GM21360 (cell line): ENCODE results near the gene OSM.
"Not testable (repeated sequence)": the region's sequence is repeated elsewhere in the genome, so short reads cannot be mapped to it uniquely, and the experiment has no call there.

Experiments
- ATAC-seq: cut with Tn5 transposase; IDR thresholded peaks from one replicate; pipeline ENCODE4 v1.9.1; 2021; ENCODE audit warnings: mild to moderate bottlenecking, moderate library complexity; ENCODE audit not compliant: unreplicated experiment

Gene OSM

DNA sequence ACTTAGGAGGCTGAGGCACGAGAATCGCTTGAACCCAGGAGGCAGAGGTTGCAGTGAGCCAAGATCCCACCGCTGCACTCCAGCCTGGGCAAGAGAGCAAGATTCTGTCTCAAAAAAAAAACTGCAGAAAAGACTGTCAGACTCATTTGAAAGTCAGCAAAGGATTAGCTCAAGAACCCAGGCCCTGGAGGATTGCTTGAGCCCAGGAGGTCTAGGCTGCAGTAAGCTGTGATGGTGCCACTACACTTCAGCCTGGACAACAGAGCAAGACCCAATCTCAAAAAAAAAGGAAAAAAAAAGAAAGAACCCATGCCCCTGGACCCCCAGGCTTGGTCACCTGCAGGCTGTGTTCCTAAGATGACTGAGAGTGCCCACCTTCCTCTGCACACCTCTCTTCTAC, 36.3 kb downstream of the OSM start:
- no peak for ATAC-seq

DNA sequence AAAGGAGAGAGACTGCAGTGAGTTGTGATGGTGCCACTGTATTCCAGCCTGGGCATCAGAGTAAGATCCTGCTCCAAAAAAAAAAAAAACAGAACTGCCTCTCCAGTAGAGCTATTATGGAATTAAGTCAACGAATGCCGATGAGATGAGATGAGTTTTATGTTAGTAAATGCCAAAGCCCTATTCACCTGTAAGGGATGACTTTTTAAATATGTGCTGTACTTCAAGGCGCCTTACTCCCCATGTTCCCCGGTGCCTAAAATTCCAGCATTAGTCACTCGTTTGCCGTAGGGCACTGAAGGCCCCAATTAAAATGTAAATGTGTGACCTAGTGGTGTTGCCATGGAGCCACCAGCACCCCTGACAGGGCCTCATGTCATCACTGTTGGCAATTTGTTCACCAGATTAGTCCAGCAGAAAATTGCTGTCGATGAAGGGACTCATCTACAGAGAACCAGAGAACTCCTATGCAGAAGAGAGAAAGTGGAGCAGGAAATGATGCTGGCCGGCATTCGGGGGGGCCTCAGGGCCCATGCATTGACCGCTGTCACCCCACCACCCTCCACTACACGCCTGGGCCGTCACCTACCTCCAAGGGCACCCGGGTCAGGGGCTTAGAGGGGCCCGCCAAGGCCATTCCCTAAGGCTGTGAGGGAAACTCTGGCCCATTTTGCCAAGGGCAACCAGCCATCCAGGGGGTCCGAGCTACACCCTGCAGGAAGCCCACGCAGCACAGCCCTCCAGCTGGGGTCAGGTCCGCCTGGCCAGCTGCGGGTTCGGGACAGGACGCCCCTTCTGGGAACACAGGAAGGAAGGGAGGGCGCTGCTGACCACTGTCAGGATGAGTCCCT, 37.9 kb downstream of the OSM start:
- ATAC-seq = no peak

DNA sequence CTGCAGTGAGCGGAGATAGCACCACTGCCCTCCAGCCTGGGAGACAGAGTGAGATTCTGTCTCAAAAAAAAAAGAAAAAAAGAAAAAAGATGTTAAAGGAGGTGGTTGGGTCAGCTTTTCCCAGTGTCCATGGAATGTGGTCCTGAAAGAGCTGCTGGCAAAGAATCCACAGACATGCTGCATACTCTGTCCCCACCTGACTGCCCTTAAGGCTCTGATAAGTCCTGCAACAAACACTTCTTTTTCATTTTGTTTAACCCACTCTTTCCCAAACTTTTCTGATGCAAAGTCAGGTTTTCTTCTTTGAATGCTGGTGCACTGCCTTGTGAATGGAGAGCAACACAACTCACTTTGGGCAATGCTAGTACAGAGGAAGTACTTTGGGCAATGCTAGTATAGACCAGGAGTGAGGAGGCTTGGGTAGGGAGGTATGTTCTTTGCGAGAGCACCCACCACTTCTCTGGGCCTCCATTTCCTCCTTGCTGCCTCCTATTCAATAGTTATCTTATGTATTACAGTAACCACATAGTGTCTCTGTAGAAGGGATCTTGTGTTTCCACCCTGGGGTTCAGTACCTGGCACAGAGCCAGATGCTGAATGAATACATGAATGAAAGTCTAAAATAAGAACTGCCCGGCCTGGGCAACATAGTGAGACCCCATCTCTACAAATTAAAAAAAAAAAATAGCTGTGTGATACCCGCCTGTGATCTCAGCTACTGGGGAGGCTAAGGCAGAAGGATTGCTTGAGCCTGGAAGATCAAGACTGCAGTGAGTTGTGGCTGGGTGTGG, 39.0 kb downstream of the OSM start:
- ATAC-seq = no peak

DNA sequence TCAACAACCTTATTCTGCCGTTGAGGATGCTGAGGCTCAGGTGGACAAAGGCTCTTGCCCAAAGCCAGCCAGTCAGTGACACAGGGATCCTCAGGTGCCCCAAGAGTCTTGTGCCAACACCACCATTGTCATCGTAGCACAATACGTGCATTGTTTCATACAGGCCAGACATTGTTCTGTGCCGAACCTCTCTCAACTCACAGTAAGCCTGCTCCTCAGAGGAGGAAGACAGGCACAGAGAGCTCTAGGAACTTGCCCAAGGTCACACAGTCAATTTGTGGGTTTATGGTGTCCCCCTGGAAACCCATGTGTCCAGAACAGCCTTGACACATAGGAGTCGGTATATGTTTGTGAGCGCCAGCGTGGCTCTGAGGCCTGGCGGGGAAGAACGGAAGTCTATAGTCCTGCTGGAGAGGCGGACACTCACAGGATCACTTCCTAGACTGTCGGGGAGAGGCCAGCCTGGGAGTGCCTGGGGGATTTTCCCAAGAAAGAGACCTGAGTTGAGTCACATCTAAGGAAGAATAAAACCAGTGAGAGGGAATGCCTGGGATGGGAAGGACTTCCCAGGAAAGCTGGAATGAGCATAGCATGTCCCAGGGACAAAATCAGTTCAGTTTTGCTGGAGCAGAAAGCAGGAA, 40.3 kb downstream of the OSM start:
- no peak for ATAC-seq

DNA sequence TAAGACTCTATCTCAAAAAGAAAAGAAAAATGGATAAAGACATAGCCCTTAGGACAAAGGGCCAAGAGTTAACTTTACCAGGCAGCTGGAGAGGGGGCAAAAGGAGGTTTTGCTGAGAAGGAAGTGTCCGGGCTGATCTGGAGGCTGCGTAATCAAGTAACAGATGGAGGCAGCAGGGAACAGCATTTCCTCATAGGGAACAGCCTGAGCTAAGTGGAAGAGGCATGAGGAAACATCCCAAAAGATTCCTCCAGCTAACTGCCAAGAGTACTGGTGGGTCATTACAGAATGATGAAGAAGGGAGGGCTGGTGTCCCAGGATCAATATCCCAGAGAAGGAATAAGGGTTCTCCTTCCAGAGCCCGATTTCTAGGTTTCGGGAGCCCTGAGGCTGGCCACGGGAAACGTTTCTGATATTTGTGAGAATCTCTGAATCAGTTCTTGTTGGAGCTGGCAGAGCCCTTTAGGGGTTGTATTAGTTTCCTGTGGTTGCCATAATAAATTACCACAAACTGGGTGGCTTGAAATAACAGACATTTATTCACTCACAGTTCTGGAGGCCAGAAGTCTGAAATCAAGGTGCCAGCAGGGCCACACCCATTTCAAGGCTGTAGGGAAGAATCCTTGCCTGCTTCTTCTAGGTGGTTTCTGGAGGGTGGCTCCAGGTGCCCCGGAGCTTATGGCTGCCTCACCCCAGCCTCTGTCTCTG, 41.3 kb downstream of the OSM start:
- no peak for ATAC-seq

DNA sequence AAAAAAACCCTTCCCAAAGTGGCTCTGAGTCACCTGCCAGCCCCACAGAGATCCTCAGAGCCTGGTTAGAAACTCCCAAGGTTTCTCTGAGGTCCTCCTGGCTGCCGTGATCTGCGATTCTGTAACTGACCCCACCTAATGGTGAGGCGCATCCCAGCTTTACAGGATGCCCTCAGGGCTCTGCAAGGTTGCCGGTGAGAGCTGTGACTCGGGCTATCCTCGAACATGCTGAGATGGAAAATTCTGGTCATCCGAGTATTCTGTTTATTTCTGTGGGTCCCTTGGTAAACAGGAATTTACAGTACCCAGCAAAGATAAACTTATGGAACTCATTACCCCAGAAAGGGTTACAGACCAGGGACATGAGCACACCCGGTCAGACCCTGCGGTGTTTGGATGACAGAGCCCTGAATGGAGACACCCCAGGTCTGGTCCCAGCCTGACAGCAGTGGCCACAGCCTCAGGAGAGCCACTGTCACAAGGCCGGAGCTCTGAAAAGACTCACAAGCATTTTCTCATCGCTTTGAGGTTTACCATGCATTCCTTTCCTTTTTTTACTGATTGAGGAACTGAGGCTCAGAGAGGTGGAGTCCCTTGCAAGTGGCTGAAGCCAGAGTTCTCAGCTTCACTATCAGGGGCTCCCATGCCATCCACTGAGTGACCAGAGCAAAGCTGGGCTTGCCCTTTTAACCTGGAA, 42.3 kb downstream of the OSM start:
- ATAC-seq = no peak

DNA sequence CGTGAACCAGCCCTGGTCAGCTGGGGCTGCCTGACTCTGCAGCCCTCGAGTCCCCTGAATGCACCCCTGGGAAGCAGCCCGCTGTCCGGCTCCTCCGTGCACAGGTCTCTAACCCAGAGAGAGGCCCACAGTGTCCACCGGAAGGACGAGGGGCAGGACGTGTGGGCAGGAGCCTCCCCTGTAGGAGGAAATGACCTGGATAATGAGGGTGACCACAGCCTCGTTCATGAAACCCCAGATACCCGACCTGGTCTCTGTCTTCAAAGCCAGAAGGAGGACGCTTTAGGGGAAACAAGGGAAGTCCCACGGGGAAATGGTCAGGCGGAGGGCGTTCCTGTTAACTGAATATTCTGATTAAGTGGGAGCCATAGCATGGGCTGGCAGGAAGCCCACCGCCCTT, 43.3 kb downstream of the OSM start:
- no peak for ATAC-seq

DNA sequence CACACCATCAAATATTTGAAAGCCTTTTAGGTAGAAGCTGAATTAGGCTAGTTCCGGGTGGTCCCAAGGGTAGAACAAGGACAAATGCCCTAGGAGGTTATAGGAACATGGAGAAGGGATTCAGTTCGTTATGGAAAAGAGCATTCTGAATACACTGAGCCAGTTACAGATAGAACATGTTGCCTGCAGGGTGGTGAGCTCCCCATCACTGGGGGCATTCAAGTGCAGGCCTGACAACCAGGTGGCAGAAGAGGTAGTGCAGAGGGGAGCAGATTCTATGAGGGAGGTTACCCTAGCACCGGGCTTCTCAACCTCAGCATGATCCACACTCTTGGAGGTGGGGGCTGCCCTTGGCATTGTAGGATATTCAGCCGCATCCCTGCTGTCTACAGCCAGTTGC, 44.3 kb downstream of the OSM start:
- no peak for ATAC-seq

DNA sequence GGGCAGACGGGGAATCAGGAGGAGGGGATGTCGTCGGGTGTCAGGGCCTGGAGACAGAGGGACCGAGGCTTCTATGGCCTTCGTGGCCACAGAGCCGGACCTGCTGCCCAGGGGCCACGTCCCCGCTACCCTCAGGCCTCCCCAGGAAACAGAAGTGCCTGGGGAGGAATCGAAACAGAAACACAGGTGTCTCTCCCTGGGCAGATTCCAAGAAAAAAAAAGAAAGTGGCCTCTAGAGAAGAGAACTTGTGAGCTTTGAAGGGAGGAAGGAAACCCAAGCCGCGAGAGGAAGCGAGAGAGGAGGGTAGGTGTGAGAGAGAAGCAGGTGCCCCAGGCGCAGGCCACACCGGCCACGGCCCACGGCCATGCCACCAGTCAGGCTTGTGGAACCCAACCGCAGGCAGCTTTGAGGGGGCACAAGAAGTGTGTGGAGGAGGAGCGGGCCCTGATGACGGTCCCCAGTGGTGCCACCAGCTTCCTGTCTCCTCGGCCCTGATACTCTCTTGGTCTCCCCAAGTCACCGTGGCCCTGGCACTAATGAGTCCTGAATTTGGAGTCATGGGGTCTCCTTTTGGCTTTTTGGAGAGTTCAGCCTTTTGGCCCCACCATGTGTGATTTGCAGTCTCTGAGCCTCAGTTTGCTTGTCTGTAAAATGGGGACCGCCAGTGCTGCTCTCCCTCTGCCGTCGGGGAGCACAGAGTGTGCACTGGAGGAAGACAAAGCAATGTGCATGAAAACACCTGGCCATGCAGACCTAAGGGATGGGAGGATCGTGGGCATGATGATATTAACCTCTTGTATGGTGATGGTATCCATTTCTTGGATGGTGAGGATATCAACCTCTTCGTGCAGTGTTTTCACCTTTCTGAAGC, 45.3 kb downstream of the OSM start:
- no peak for ATAC-seq

DNA sequence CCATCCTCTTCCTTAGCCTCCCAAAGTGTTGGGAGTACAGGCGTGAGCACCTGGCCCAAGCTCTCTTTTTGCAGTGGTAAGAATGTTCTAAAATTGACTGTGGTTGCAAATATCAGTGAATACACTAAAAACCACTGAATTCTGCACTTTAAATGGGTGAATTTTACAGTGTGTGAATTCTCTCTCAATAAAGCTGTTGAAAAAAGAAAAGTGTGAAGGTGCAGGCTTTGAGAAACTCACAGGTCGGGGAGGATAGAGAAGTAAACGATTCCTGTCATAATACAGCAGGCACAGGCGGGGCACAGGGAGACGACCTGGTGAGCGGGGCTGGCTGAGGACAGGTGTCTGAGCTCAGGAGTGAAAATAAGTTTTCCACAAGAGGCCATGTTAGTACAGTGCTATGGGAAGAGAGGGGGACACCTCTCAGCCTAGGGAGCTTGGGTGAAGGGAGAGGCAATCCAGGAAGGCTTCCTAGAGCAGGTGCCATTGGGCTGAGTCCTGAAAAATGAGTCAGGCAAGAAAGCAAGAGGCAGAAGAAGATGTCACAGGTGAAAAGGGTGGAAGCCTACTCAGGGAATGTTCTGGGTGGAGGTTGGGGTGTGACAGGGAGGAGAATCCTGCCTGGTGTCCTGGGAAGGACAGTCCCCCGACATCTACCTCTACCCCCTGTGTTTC, 46.2 kb downstream of the OSM start:
- ATAC-seq = no peak

DNA sequence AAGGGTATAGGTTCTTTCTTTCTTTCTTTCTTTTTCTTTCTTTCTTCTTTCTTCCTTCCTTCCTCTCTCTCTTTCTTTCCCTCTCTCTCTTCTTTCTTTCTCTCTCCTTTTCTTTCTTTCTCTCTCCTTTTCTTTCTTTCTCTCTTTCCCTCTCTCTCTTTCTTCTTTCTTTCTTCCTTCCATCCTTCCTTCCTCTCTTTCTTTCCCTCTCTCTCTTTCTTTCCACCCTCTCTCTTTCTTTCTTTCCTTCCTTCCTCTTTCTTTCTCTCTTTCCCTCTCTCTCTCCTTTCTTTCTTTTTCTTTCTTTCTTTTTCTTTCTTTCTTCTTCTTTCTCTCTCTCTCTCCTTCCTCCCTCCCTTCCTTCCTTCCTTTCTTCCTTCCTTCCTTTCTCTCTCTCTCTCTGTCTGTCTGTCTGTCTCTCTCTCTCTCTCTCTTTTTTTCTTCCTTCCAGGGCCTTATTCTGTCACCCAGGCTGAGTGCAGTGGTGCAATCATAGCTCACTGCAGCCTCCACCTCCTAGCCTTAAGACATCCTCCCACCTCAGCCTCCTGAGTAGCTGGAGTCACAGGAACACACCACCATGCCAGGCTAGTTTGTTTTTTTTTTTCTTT, 46.9 kb downstream of the OSM start:
- no peak for ATAC-seq

DNA sequence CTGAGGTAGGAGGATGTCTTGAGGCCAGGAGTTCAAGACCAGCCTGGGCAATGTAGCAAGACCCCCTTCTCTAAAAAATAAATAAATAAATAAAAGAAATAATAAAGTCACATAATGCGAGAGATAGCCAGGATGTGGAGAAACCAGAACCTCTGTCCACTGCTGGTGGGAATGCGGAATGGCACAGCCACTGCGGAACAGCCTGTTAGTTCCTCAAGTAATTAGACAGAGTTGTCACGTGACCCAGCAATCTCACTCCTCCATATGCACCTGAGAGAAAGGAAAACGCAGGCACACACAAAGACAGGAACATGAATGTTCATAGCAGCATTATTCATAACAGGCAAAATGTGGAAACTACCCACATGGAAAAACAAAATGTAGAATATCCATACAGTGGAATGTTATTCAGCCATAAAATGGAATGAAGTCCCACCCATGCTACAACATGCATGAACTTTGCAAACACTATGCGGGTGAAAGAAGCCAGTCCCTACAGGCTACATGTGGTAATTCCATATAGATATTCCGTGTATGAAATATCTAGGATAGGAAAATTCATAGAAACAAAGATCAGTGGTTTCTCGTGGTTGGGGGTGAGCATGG, 47.5 kb downstream of the OSM start:
- no peak for ATAC-seq

DNA sequence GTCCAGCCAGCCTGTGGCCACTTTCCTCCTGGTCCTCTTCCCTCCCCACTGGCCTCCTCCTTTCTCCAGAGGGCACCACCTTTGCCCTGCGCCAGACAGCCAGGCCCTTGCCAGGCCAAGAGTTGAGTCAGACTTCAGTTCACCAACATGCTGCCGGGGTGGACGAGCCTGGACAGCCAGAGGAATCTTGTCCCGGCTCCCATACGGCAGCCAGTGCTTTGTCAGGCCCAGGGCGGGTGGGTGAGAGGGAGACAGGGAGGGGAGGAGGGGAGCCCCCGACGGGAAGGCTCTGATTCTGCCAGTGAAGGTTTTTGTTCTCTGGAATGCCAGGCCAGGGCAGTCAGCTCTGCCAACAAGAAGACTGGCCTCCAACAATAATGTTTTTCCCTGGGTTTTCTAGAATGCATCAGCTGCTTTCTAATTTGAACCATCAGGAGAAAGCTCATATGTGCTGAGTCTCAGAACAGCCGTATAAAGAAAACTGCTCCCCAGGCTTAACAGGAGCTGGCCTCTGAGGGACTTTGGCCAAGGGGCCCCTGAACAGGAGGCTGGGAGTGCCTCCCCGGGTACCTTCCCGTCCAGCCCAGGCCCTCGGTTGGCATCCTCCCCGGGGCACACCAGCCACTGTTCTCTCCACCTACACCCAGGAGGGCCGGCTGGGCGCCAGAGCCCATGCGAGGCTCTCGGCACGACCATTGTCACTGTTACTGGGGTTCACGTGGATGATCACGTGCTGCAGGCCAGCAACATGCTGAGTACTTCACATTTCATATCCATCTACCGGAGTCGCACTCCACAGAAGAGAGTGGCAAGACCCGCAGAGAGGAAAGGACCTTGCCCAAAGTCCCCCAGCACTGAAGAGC, 48.7 kb downstream of the OSM start:
- no peak for ATAC-seq

DNA sequence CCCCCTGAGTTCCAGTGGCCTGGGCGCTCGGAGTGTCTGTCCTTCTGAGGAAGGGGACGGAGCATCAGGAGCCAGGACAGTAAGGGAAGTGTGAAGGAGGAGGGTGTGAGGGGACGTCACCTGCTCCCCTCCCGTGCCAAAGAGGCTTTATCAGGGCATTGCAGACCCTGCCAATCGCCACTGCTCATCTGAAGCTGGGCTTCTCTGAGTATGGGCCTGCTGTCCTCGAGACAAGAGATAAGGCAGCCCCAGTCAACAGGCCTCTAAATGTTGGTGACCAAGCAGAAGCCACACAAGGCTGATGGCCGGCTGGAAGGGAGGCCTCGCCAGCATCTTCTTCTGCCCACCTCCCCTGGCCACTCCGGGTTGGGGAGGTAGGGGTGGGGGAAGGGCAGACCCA, 49.9 kb downstream of the OSM start:
- no peak for ATAC-seq

DNA sequence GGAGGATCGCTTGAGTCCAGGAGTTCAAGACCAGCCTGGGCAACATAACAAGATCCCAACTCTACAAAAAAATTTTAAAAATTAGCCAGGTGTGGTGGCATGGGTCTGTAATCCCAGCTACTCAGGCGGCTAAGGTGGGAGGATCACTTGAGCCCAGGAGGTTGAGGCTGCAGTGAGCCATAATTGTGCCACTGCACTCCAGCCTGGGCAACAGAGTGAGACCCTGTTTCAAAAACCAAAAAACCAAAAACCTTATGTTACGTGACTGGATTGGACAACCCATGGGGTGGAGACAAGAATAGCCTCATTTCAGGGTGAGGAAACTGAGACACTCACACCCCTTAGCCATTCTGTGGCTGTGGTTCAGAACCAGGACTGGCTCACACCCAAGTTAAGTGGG, 50.4 kb downstream of the OSM start:
- ATAC-seq = not testable (repeated sequence)

DNA sequence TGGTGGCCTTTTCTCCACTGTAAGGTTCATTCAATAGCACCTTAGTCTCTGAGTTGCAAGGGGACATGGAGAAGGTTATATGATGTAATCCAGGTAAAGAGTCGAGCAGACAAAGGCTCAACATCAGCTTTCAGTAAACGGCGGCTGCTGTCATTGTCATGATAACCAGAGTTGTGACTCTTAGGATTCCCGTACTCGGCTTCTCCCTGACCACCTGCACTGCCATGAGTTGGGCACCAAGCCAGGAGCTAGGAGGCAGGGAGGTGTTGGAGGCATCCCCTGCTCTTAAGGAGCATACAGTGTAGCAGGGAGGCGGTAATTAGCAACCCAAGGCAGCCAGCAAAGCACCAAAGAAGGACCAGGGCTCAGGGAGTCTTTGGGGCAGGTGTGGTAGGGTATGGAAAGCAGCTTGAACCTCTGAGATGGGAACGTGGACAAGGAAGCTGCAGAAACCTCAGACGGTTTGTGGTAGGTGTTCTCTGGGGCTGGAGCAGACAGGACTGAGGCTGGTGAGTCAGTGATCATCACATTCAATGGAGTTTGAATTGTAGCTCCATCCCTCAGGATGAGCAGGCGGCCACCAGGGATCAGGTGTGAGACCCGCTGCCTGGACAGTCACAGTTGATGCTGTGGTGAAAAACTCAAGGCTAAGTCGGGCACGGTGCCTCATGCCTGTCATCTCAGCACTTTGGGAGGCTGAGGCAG, 51.8 kb downstream of the OSM start:
- no peak for ATAC-seq

DNA sequence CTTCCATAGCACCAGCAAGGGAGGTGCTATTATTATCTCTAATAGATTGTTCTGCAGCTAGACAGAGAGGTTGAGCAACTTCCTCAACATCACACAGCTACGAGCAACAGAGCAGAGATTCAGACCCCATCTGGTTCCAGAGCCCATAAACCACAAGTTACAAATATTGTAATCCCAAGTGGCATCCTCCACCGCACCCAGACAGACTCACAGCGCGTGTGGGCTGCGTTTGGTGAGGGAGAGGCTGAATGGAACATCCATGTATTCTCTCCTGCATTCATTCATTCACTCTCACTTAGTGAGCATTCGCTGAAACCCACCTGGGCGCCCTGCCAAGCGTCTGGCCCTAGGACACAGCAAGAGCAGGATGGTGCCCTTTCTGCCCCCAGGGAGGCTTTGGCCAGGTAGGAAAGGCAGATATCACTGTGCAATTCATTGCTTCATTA, 53.6 kb downstream of the OSM start:
- no peak for ATAC-seq
